Lung (tissue), 12 donors: ENCODE measurements around the gene ERGIC1. TPM values are rescaled to one million over a fixed set of nuclear protein-coding genes. Genes with fewer than 3 reads are reported as not detected.

ENCODE experiments used
- ATAC-seq: fragments of 200-7000 bp; cut with Tn5 transposase; one replicate; pipeline ENCODE4 v1.9.1; 2020; ENCODE audit warnings: moderate number of reproducible peaks; ENCODE audit not compliant: insufficient read depth, low FRiP score
- DNase-seq, 3 donors: peaks; one replicate each; pipeline ENCODE4 v3.0.0-alpha.2; 2013 to 2017
- H3K27ac ChIP-seq, 2 donors: one replicate each; pipeline ENCODE4 v1.5.1; 2013; ENCODE audit warnings: mild to moderate bottlenecking in 2 of 2, moderate library complexity in 2 of 2, control low read depth in 1 of 2, inconsistent platforms in 1 of 2, low read depth in 1 of 2, low read length in 1 of 2
- H3K27me3 ChIP-seq, 3 donors: one replicate each; pipeline ENCODE4 v1.5.1; 2013; ENCODE audit warnings: low read length in 2 of 3; ENCODE audit not compliant: control insufficient read depth in 3 of 3, insufficient read depth in 3 of 3
- H3K36me3 ChIP-seq, 4 donors: one replicate each; pipeline ENCODE4 v1.5.1; 2013; ENCODE audit warnings: low read length in 4 of 4, mild to moderate bottlenecking in 1 of 4, moderate library complexity in 1 of 4; ENCODE audit not compliant: control insufficient read depth in 4 of 4, insufficient read depth in 4 of 4
- H3K4me1 ChIP-seq, 5 donors: one replicate each; pipeline ENCODE4 v1.5.1; 2013; ENCODE audit warnings: low read length in 5 of 5, mild to moderate bottlenecking in 2 of 5, moderate library complexity in 1 of 5; ENCODE audit not compliant: control insufficient read depth in 5 of 5, insufficient read depth in 5 of 5
- H3K4me3 ChIP-seq: one replicate; pipeline ENCODE4 v1.5.1; 2013; ENCODE audit warnings: mild to moderate bottlenecking, control low read depth, moderate library complexity
- H3K9ac ChIP-seq, 2 donors: one replicate each; pipeline ENCODE4 v1.5.1; 2013; ENCODE audit warnings: low read length in 2 of 2, control low read depth in 1 of 2; ENCODE audit not compliant: insufficient read depth in 1 of 2
- H3K9me3 ChIP-seq, 4 donors: one replicate each; pipeline ENCODE4 v1.5.1; 2013; ENCODE audit warnings: low read length in 3 of 4, mild to moderate bottlenecking in 1 of 4, moderate library complexity in 1 of 4; ENCODE audit not compliant: control insufficient read depth in 4 of 4, insufficient read depth in 3 of 4
- whole genome bisulfite sequencing, 2 donors: extraction: QIAGEN DNeasy Blood & Tissue Kit; methylation state at CpG; one replicate each; pipeline ENCODE4 v1.1.7; 2013; 5-methylcytosine and 5-hydroxymethylcytosine counted together
- polyA plus RNA-seq, 2 donors: library from polyadenylated mRNA; stranded (reverse); fragments of 200-250 nt; gene quantifications; one replicate each; pipeline ENCODE4 v1.2.1, GENCODE V29; 2013
- total RNA-seq, 2 donors: library from RNA; depleted of rRNA in 1 of 2; stranded (reverse); fragments of >200 nt in 1 of 2; gene quantifications; one replicate each; pipeline ENCODE4 v1.2.1, GENCODE V29; 2014 to 2021
- TF ChIP-seq, protein P1 (sequence below): IDR thresholded peaks from 2 replicates; pipeline ENCODE4 v1.5.1; 2012; ENCODE audit warnings: mild to moderate bottlenecking; ENCODE audit errors: control extremely low read depth, extremely low read depth
- donor health status: control.
- donor health status: control.
- donor health status: Bipolar disorder and iron deficiency.
- donor health status: healthy.
- donor health status: DM: yes; HTN: yes; CAD: no.

ERGIC1 gene
- total and polyA plus RNA-seq, 4 donors, result 62.2 to 215 (median 163) TPM

GRCh38 chr5:172852490-172853354 lies 18.7 kb downstream of the ERGIC1 start:
- peaks cover 16 to 42% (median 21%) of the 10 kb centered on the region in 5 donors for H3K4me1 ChIP-seq
- 87 to 93% methylated on average over 18 of the region's 18 CpGs for whole genome bisulfite sequencing, 2 donors
- TF ChIP-seq, protein P1, sequence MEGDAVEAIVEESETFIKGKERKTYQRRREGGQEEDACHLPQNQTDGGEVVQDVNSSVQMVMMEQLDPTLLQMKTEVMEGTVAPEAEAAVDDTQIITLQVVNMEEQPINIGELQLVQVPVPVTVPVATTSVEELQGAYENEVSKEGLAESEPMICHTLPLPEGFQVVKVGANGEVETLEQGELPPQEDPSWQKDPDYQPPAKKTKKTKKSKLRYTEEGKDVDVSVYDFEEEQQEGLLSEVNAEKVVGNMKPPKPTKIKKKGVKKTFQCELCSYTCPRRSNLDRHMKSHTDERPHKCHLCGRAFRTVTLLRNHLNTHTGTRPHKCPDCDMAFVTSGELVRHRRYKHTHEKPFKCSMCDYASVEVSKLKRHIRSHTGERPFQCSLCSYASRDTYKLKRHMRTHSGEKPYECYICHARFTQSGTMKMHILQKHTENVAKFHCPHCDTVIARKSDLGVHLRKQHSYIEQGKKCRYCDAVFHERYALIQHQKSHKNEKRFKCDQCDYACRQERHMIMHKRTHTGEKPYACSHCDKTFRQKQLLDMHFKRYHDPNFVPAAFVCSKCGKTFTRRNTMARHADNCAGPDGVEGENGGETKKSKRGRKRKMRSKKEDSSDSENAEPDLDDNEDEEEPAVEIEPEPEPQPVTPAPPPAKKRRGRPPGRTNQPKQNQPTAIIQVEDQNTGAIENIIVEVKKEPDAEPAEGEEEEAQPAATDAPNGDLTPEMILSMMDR, result no peak
- no peak overlapping the region for H3K4me3 ChIP-seq
- no peak overlapping the region for H3K9ac ChIP-seq
- peaks cover 0 to 1% (median 0%) of the 10 kb centered on the region in 4 donors for H3K36me3 ChIP-seq
- DNase-seq, result no peak
- no peaks in the 10 kb centered on the region for H3K27me3 ChIP-seq
- peak overlapping the region in 1 of 2 donors; percentile 8 for H3K27ac ChIP-seq
- H3K9me3 ChIP-seq, result no peaks in the 10 kb centered on the region
- ATAC-seq, result no peak

DNA sequence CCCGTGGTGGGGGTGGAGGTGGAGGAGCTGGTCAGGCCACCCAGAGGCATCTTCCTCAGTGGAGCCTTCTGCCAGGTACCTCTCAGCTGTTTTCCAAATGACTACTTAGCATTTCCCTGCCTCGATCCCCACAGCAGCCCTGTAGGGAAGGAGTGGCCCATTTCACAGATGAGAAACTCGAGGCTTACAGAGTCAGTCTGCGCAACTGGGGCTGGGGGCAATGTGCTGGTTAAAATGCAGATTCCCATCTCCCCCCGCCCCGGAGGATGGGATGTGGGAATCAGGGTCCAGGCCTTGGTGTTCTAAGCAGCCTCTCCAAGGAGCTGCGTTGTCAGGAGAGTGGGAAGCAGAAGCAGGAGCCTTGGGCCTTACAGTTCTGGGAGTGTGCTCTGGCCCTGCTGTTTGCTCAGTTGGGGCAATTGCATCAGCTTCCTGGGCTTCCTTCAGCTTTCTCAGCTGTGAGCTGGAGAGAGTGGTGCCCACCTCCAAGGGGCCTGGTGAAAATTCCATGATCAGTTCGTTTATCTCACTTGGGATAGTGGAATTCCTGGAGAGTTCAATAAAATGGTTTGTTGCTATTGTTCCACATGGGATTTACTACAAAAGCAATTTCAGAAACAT lies 19.4 kb downstream of the ERGIC1 start:
- Histone ChIP-seq H3K27ac (peak overlapping the region in 1 of 2 donors; percentile 8), H3K36me3 (peaks cover 0 to 2% (median 0%) of the 10 kb centered on the region in 4 donors), H3K4me1 (peaks cover 12 to 49% (median 21%) of the 10 kb centered on the region in 5 donors), H3K9me3 (no peaks in the 10 kb centered on the region), H3K9ac (no peak overlapping the region), H3K4me3 (no peak overlapping the region), H3K27me3 (no peaks in the 10 kb centered on the region)
- no peak for DNase-seq
- ATAC-seq, result no peak
- TF ChIP-seq, protein P1, result no peak
- 75 to 89% methylated on average over 8 of the region's 8 CpGs for WGBS, 2 donors

GRCh38 chr5:172854451-172854871 lies 20.4 kb downstream of the ERGIC1 start:
- TF ChIP-seq, protein P1, result no peak
- Histone ChIP-seq H3K9me3 (no peaks in the 10 kb centered on the region), H3K36me3 (peaks cover 0 to 3% (median 0%) of the 10 kb centered on the region in 4 donors), H3K4me1 (peaks cover 17 to 55% (median 25%) of the 10 kb centered on the region in 5 donors), H3K27ac (peak overlapping the region in 1 of 2 donors; percentile 70), H3K27me3 (no peaks in the 10 kb centered on the region), H3K9ac (no peak overlapping the region), H3K4me3 (no peak overlapping the region)
- no peak for ATAC-seq
- 43 to 69% methylated on average over 12 of the region's 12 CpGs for WGBS, 2 donors
- DNase-seq, result peak; percentile 52 to 75 (median 65)
